Keratinocyte (primary cell): Measurements from ENCODE around the gene ZC3H7A. TPM values are rescaled to one million over a fixed set of nuclear protein-coding genes. Genes with fewer than 3 reads are reported as not detected.

Experiments
- DNase-seq: peaks from one replicate; pipeline ENCODE4 v3.0.0-alpha.2; 2011; ENCODE audit warnings: low read depth, missing footprints, low spot score
- FAIRE-seq: peaks from 2 replicates; lab custom pipeline; 2011; peaks lifted over from hg19 to GRCh38; lab: Jason Lieb, UNC
- H2AFZ ChIP-seq: 2 replicates; pipeline ENCODE4 v1.6.0; 2012; ENCODE audit warnings: low read length, control low read depth, inconsistent platforms; ENCODE audit not compliant: control insufficient read depth
- H3K27ac ChIP-seq: 2 replicates; pipeline ENCODE4 v1.5.1; 2011; ENCODE audit warnings: low read length; ENCODE audit not compliant: control insufficient read depth, insufficient read depth
- H3K27me3 ChIP-seq: 3 replicates; pipeline ENCODE4 v1.6.0; 2011; ENCODE audit warnings: low read length; ENCODE audit not compliant: control insufficient read depth, insufficient read depth; ENCODE audit errors: extremely low read depth
- H3K36me3 ChIP-seq, 2 experiments: 2 replicates in 1 of 2; 3 replicates in 1 of 2; pipeline ENCODE4 v1.5.1; 2011; ENCODE audit warnings: low read length in 2 of 2, mild to moderate bottlenecking in 1 of 2; ENCODE audit not compliant: control insufficient read depth in 2 of 2, insufficient read depth in 2 of 2; ENCODE audit errors: extremely low read depth in 1 of 2
- H3K4me1 ChIP-seq: 3 replicates; pipeline ENCODE4 v1.5.1; 2011; ENCODE audit warnings: low read length; ENCODE audit not compliant: control insufficient read depth, insufficient read depth; ENCODE audit errors: extremely low read depth
- H3K4me2 ChIP-seq: 3 replicates; pipeline ENCODE4 v1.6.0; 2011; ENCODE audit warnings: low read depth, low read length; ENCODE audit not compliant: control insufficient read depth, insufficient read depth; ENCODE audit errors: extremely low read depth
- H3K4me3 ChIP-seq, 3 experiments: fragments of 200-600 bp in 1 of 3; sonication (generic) in 1 of 3; 2 replicates in 2 of 3; 3 replicates in 1 of 3; pipeline ENCODE4 v1.5.1; 2011 to 2016; ENCODE audit warnings: low read length in 3 of 3, mild to moderate bottlenecking in 3 of 3, control low read depth in 2 of 3, inconsistent platforms in 1 of 3, low read depth in 1 of 3, mixed read lengths in 1 of 3, mixed run types in 1 of 3, moderate library complexity in 1 of 3; ENCODE audit not compliant: control insufficient read depth in 2 of 3, insufficient read depth in 2 of 3; ENCODE audit errors: extremely low read depth in 1 of 3
- H3K79me2 ChIP-seq: 2 replicates; pipeline ENCODE4 v1.6.0; 2012; ENCODE audit warnings: low read length; ENCODE audit not compliant: control insufficient read depth, insufficient read depth
- H3K9ac ChIP-seq: 3 replicates; pipeline ENCODE4 v1.6.0; 2011; ENCODE audit warnings: low read length; ENCODE audit not compliant: control insufficient read depth, insufficient read depth; ENCODE audit errors: extremely low read depth
- H3K9me1 ChIP-seq: 3 replicates; pipeline ENCODE4 v1.6.0; 2011; ENCODE audit warnings: low read length; ENCODE audit not compliant: control insufficient read depth, insufficient read depth; ENCODE audit errors: extremely low read depth
- H3K9me3 ChIP-seq: 2 replicates; pipeline ENCODE4 v1.5.1; 2012; ENCODE audit warnings: low read depth, low read length; ENCODE audit not compliant: control insufficient read depth
- H4K20me1 ChIP-seq: 3 replicates; pipeline ENCODE4 v1.6.0; 2011; ENCODE audit warnings: low read length; ENCODE audit not compliant: control insufficient read depth, insufficient read depth; ENCODE audit errors: extremely low read depth
- EZH2 ChIP-seq: IDR thresholded peaks from one replicate; pipeline ENCODE4 v1.6.1; 2012; ENCODE audit warnings: inconsistent platforms, mild to moderate bottlenecking, low read length, moderate library complexity
- dilution Hi-C: fragments of 300-500 bp; cut with MboI; formaldehyde crosslinking; loops from one replicate; pipeline ENCODE4 v1.7.0; 2020; ENCODE audit warnings: low sequenced_read_pairs; ENCODE audit not compliant: extremely low pct_ligation_motif_present
- polyA plus RNA-seq, 5 experiments: library from polyadenylated mRNA; depleted of rRNA in 3 of 5; stranded (reverse) in 3 of 5; stranded (forward) in 1 of 5; unstranded in 1 of 5; fragments of >200 nt; gene quantifications; 1 replicate in 1 of 5; 2 replicates in 3 of 5; 3 replicates in 1 of 5; pipeline versions ENCODE4 v1.2.1 to v1.2.3, GENCODE V29; 2011 to 2012; ENCODE audit warnings: missing spikeins in 2 of 5, low read depth in 1 of 5, low replicate concordance in 1 of 5
- TF ChIP-seq, protein P1 (sequence below), 3 experiments: IDR thresholded peaks in 1 of 3; conservative IDR thresholded peaks in 1 of 3; optimal IDR thresholded peaks in 1 of 3; 2 replicates in 2 of 3; 3 replicates in 1 of 3; pipeline versions ENCODE3 to v1.5.1; 2011; ENCODE audit warnings: low read length in 3 of 3, mild to moderate bottlenecking in 3 of 3, moderate library complexity in 2 of 3, control low read depth in 1 of 3, inconsistent platforms in 1 of 3; ENCODE audit not compliant: insufficient read depth in 2 of 3; ENCODE audit errors: extremely low read depth in 1 of 3

Gene ZC3H7A
- polyA plus RNA-seq, 1 donor (not counting 4 experiments of a cell fraction or from before 2014, with no cell fraction given): 43.9 TPM

DNA sequence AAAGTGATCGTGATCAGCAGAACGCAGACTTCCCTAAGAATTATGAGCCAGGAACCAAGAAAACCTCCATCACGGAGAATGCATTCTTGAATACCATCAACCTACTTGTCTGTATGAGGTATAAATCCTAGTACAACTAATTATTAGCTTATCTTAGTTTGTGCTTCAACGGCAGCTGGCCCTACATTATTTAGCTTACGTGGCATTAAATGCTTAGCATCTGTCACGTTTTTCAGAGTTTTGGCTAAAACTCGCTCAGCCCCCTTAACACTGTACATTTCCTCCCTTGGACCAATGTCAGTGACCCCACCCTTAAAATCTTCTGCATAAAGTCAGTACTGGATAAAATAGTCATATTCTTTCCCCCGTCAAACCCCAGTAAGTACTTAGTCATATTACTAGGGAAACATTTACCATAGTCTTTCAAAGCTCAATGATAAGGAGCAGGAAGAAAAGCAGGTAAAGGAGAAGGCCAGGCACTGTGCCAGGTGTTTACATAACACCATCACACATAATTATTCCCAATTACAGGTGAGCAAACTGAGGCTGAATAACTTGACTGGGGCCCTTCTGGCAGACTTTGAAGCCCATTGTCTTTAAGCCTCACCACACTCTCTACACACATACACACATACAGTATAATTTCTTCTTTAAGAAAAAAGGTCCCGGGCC is 37.8 kb downstream of the ZC3H7A start:
- Histone ChIP-seq H3K27ac (no peak overlapping the region), H3K4me2 (no peak overlapping the region), H2AFZ (no peak overlapping the region), H3K9me1 (no peaks in the 10 kb centered on the region), H3K79me2 (no peaks in the 10 kb centered on the region), H3K4me3 (no peak overlapping the region), H3K27me3 (no peaks in the 10 kb centered on the region), H3K4me1 (no peaks in the 10 kb centered on the region), H3K9ac (no peak overlapping the region), H3K36me3 (peaks cover 20 to 41% of the 10 kb centered on the region in 2 experiments), H4K20me1 (no peaks in the 10 kb centered on the region), H3K9me3 (no peaks in the 10 kb centered on the region)
- FAIRE-seq (no peak), DNase-seq (no peak)
- dilution Hi-C loops: no loop called here
- TF ChIP-seq, protein P1, sequence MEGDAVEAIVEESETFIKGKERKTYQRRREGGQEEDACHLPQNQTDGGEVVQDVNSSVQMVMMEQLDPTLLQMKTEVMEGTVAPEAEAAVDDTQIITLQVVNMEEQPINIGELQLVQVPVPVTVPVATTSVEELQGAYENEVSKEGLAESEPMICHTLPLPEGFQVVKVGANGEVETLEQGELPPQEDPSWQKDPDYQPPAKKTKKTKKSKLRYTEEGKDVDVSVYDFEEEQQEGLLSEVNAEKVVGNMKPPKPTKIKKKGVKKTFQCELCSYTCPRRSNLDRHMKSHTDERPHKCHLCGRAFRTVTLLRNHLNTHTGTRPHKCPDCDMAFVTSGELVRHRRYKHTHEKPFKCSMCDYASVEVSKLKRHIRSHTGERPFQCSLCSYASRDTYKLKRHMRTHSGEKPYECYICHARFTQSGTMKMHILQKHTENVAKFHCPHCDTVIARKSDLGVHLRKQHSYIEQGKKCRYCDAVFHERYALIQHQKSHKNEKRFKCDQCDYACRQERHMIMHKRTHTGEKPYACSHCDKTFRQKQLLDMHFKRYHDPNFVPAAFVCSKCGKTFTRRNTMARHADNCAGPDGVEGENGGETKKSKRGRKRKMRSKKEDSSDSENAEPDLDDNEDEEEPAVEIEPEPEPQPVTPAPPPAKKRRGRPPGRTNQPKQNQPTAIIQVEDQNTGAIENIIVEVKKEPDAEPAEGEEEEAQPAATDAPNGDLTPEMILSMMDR (optimal IDR thresholded peaks at IDR 0.05 in 1 of 3, IDR thresholded peaks at IDR 0.05 in 1 of 3, conservative IDR thresholded peaks at IDR 0.05 in 1 of 3; ENCODE audit: extremely low read depth in 1 of 3, insufficient read depth in 2 of 3, low read length in 3 of 3): no peak
- no peak for TF ChIP-seq EZH2

DNA sequence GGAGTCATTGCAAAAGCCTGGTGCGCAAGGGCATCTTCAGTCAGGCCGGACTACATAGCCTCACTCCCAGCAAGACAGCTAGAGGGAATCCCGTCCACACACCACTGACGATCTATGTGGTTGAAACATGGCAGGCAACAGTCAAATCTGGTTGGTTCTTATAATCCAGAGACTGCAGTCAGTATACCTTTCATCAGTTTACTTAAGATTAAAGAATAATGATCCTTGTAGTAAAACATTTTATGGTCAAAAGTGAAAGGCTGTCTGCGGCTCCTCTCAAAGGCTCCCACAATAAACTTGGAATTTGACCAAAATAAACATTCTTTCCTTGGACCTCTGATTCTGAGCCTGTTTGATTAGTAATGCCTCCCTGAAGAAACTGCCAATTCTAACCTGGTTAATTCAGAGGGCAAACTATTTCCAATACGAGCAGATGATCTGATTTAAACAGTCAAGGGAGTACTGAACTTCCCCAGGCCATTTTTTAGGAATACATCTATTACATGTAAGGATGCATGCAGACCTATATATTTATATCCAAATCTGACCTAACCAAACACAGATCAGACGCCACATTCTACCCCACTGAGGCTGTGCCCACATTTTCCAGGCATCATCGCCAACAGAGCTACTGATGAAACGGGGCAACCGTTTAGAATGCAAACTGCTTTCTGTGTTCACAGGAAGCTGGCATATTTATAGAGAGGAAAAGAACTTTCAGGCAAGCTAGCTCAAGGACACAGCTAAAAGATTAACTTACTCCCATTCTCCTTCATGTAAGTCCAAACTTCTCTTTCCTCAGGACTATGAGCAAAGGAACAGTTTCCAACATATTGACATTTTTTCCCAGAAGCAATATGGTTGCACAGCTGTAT is 39.1 kb downstream of the ZC3H7A start:
- peaks cover 24 to 38% of the 10 kb centered on the region in 2 experiments for H3K36me3 ChIP-seq
- H3K4me3 ChIP-seq: no peak overlapping the region
- no peaks in the 10 kb centered on the region for H3K9me1 ChIP-seq
- H3K9me3 ChIP-seq: no peaks in the 10 kb centered on the region
- H3K4me2 ChIP-seq: no peak overlapping the region
- dilution Hi-C loops: no loop called here
- H3K27ac ChIP-seq: no peak overlapping the region
- TF ChIP-seq EZH2: no peak
- TF ChIP-seq, protein P1 (optimal IDR thresholded peaks at IDR 0.05 in 1 of 3, IDR thresholded peaks at IDR 0.05 in 1 of 3, conservative IDR thresholded peaks at IDR 0.05 in 1 of 3; ENCODE audit: extremely low read depth in 1 of 3, insufficient read depth in 2 of 3, low read length in 3 of 3): no peak
- no peak for DNase-seq
- no peak overlapping the region for H2AFZ ChIP-seq
- H3K79me2 ChIP-seq: no peaks in the 10 kb centered on the region
- no peak for FAIRE-seq
- no peaks in the 10 kb centered on the region for H4K20me1 ChIP-seq
- H3K27me3 ChIP-seq: no peaks in the 10 kb centered on the region
- no peaks in the 10 kb centered on the region for H3K4me1 ChIP-seq
- H3K9ac ChIP-seq: no peak overlapping the region
